Stomach (tissue), 9 donors: ENCODE results near the gene EHD2. TPM values are rescaled to one million over a fixed set of nuclear protein-coding genes. Genes with fewer than 3 reads are reported as not detected.

ENCODE experiments used
- DNase-seq, 2 donors: peaks; one replicate each; pipeline versions ENCODE4 v3.0.0 to v3.0.0-alpha.2; 2013 to 2019
- H3K27ac ChIP-seq, 5 donors: fragments of 200-600 bp in 4 of 5; sonication (generic) in 4 of 5; one replicate each; pipeline ENCODE4 v1.5.1; 2013 to 2019; ENCODE audit warnings: mild to moderate bottlenecking in 1 of 5, moderate library complexity in 1 of 5
- H3K27me3 ChIP-seq, 3 donors: fragments of 200-600 bp; sonication (generic); one replicate each; pipeline ENCODE4 v1.5.1; 2017 to 2019; ENCODE audit warnings: mixed run types in 1 of 3
- H3K36me3 ChIP-seq, 4 donors: fragments of 200-600 bp; sonication (generic); 1 replicate in 3 of 4; 2 replicates in 1 of 4; pipeline ENCODE4 v1.5.1; 2016 to 2019
- H3K4me1 ChIP-seq, 4 donors: fragments of 200-600 bp; sonication (generic); one replicate each; pipeline ENCODE4 v1.5.1; 2016 to 2019
- H3K4me3 ChIP-seq, 4 donors: fragments of 200-600 bp; sonication (generic) in 3 of 4; one replicate each; pipeline ENCODE4 v1.5.1; 2016 to 2019; ENCODE audit warnings: mild to moderate bottlenecking in 1 of 4
- H3K9me3 ChIP-seq, 4 donors: fragments of 200-600 bp; sonication (generic); one replicate each; pipeline ENCODE4 v1.5.1; 2016 to 2019
- CTCF ChIP-seq, 7 experiments: fragments of 450-650 bp in 4 of 7; fragments of 200-600 bp in 3 of 7; sonication (generic) in 3 of 7; IDR thresholded peaks; one replicate each; pipeline ENCODE4 v1.5.1; 2016 to 2019; ENCODE audit warnings: antibody characterized with exemption in 7 of 7, control low read depth in 2 of 7, mild to moderate bottlenecking in 1 of 7
- EP300 ChIP-seq: sonication (generic); formaldehyde crosslinking; IDR thresholded peaks from one replicate; pipeline ENCODE4 v1.6.1; 2017; ENCODE audit warnings: antibody characterized with exemption
- POLR2A ChIP-seq, 4 donors: fragments of 450-650 bp; IDR thresholded peaks; one replicate each; pipeline ENCODE4 v1.6.1; 2016; ENCODE audit warnings: antibody characterized with exemption in 4 of 4, control low read depth in 2 of 4, mild to moderate bottlenecking in 1 of 4, moderate library complexity in 1 of 4
- POLR2AphosphoS5 ChIP-seq, 3 donors: sonication (generic); formaldehyde crosslinking; IDR thresholded peaks; one replicate each; pipeline ENCODE4 v1.6.1; 2016; ENCODE audit warnings: antibody characterized with exemption in 3 of 3
- WGBS, 5 donors: extraction: QIAGEN DNeasy Blood & Tissue Kit in 3 of 5; methylation state at CpG; one replicate each; pipeline versions ENCODE4 v1.1.5 to v1.1.7; 2013 to 2018; 5-methylcytosine and 5-hydroxymethylcytosine counted together
- intact Hi-C: fragments of 100-400 bp; cut with DNase I; formaldehyde crosslinking; loops from one replicate; pipeline ENCODE4 v1.15.1; 2023; ENCODE audit warnings: low total_unique reads
- polyA plus RNA-seq, 3 donors: library from polyadenylated mRNA; stranded (reverse); fragments of 200-250 nt; gene quantifications; one replicate each; pipeline ENCODE4 v1.2.3, GENCODE V29; 2013
- total RNA-seq, 5 donors: library from RNA; depleted of rRNA; stranded (reverse); fragments of >200 nt; gene quantifications; one replicate each; pipeline versions ENCODE4 v1.1.0 to v1.2.3, GENCODE V29; 2014 to 2016
- donor health status: healthy with polysubstance abuse.
- donor health status: Bipolar disorder and iron deficiency.
- donor health status: healthy.

Gene EHD2
- total and polyA plus RNA-seq, 8 donors, result 24.5 to 334 (median 38.5) TPM

GRCh38 chr19:47670736-47671135 is 42.5 kb upstream of the EHD2 start:
- H3K27me3 ChIP-seq, result no peaks in the 10 kb centered on the region
- no peak for DNase-seq
- H3K4me1 ChIP-seq, result peaks cover 18 to 30% (median 23%) of the 10 kb centered on the region in 4 donors
- 95 to 99% (median 98%) methylated on average over 8 of the region's 8 CpGs for WGBS, 5 donors
- H3K36me3 ChIP-seq, result peaks cover 15 to 48% (median 41%) of the 10 kb centered on the region in 4 donors
- intact Hi-C loops, result no loop called here
- H3K27ac ChIP-seq, result no peak overlapping the region
- no peak overlapping the region for H3K4me3 ChIP-seq
- no peak for TF ChIP-seq EP300
- no peak for TF ChIP-seq POLR2A (IDR thresholded peaks at IDR 0.05)
- no peak for TF ChIP-seq POLR2AphosphoS5 (IDR thresholded peaks at IDR 0.05)
- TF ChIP-seq CTCF (IDR thresholded peaks at IDR 0.05), result no peak
- no peaks in the 10 kb centered on the region for H3K9me3 ChIP-seq

- 90 to 100% (median 98%) methylated on average over 2 of the region's 2 CpGs for WGBS, 5 donors
- Histone ChIP-seq H3K4me3 (no peak overlapping the region), H3K27ac (no peak overlapping the region), H3K27me3 (no peaks in the 10 kb centered on the region), H3K4me1 (peaks cover 12 to 22% (median 17%) of the 10 kb centered on the region in 4 donors), H3K9me3 (no peaks in the 10 kb centered on the region), H3K36me3 (peaks cover 18 to 55% (median 48%) of the 10 kb centered on the region in 4 donors)
- TF ChIP-seq POLR2AphosphoS5 (IDR thresholded peaks at IDR 0.05) (no peak), EP300 (no peak), CTCF (IDR thresholded peaks at IDR 0.05) (no peak), POLR2A (IDR thresholded peaks at IDR 0.05) (no peak)
- DNase-seq, result no peak
- intact Hi-C loops, result no loop called here
Observed at GRCh38 chr19:47671499-47671898, 41.7 kb upstream of the EHD2 start.

- WGBS, 5 donors, result 89 to 93% (median 92%) methylated on average over 7 of the region's 7 CpGs
- intact Hi-C loops, result no loop called here
- Histone ChIP-seq H3K27ac (no peak overlapping the region), H3K9me3 (no peaks in the 10 kb centered on the region), H3K27me3 (no peaks in the 10 kb centered on the region), H3K36me3 (peaks cover 28 to 74% (median 68%) of the 10 kb centered on the region in 4 donors), H3K4me1 (peaks cover 0 to 5% (median 1%) of the 10 kb centered on the region in 4 donors), H3K4me3 (no peak overlapping the region)
- no peak for DNase-seq
- TF ChIP-seq POLR2A (IDR thresholded peaks at IDR 0.05) (no peak), CTCF (IDR thresholded peaks at IDR 0.05) (no peak), EP300 (no peak), POLR2AphosphoS5 (IDR thresholded peaks at IDR 0.05) (no peak)
Observed at GRCh38 chr19:47673426-47673825, 39.8 kb upstream of the EHD2 start.

DNA sequence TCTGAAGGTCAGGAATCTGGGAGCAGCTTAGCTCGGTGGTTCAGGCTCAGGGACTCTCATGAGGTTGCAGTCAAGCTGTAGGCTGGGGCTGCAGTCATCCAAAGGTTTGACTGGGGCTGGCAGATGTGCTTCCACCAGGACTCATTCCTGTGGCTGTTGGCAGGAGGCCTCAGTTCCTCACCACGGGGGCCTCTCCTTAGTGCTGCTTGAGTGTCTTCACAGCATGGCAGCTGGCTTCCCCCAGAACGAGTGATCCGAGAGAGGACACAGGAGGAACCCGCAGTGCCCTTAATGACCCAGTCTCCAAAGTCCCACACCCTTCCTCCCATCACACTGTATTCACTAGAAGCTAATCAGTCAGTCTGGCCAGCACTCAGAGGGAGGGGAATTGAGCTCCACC is 38.7 kb upstream of the EHD2 start:
- Histone ChIP-seq H3K9me3 (no peaks in the 10 kb centered on the region), H3K36me3 (peaks cover 31 to 86% (median 79%) of the 10 kb centered on the region in 4 donors), H3K4me3 (no peak overlapping the region), H3K4me1 (no peaks in the 10 kb centered on the region), H3K27ac (no peak overlapping the region), H3K27me3 (no peaks in the 10 kb centered on the region)
- TF ChIP-seq CTCF (IDR thresholded peaks at IDR 0.05) (no peak), POLR2A (IDR thresholded peaks at IDR 0.05) (no peak), POLR2AphosphoS5 (IDR thresholded peaks at IDR 0.05) (no peak), EP300 (no peak)
- WGBS, 5 donors, result 72 to 97% (median 93%) methylated on average over 3 to 5 of the region's 5 CpGs
- no peak for DNase-seq
- intact Hi-C loops, result no loop called here
